Measurements from ENCODE around the gene MAGEB10.
"Not testable (repeated sequence)": the region's sequence is repeated elsewhere in the genome, so short reads cannot be mapped to it uniquely, and the experiment has no call there.

The MAGEB10 gene, protein sequence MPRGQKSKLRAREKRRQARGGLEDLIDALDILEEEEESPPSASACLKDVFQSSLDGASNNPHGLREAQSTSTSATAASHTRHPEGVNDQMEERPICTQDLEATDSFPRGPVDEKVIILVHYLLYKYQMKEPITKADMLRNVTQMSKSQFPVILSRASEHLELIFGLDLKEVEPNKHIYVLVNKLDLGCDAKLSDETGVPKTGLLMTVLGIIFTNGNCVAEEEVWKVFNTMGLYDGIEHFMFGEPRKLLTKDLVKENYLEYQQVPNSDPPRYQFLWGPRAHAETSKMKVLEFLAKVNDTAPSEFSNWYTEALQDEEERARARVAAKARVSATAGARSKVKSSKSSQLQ

DNA sequence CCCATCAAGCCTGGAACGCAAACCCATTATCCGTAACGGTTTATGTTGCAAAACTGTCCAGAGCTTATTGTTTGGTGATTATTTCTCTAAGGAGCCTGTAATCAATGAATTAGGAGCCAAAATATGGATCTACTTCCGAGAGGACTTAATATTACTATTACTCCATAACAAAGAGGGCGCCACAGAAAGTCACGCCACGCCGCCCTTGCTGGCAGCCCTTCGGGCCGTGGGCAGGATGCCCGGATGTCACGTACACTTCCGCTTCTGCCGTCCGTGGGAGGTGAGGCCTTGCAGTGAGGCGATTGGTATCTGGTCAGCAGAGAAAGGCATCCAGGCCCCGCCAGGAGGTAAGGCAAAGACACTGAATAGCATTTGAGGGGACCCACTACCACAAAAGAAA is at the start of gene MAGEB10:
TSS of gene MAGEB10 (plus strand) at position 301 of the 400 bp plus-strand sequence. CDS start 13,317 bp downstream, outside the sequence.
- DNase-seq: no peak

DNA sequence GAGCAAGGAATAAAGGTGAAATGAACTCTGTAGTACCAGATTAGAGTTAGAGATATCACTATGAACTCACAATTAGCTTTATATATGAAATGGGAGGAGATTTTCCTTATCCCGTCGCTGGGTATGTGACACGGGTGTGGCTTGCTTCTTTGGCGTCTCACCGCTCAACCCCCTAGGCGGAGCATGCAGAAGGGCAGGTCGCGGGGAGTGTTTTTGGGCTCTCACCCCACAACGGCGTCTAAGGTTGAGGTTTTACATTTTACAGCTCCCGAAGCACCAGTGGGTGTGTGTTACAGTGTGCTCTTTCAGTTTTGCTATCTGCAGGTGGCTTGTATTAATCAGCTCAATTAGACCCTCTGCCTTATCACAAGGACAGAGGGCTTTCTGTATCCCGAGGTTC is 42.1 kb upstream of the MAGEB10 start:
- no peak for DNase-seq

DNA sequence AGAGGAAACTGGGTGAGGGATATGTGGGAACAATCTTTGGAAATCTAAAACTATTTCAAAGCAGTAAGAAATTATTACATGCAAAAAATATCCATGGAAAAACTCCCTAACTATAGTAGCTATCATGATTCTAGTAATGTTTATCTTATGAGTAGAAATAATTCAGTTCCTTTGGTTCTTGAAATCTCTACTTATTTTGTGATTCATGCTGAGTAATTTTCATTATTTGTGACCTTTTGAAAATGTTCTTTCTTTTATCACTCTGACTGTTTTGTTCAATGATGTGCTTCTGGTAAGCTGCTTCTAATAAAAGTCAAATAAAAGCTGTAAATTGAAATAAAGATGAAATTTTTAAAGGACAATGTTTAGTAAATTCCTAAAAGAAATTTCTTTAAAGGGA is 40.4 kb upstream of the MAGEB10 start:
- DNase-seq: no peak

DNA sequence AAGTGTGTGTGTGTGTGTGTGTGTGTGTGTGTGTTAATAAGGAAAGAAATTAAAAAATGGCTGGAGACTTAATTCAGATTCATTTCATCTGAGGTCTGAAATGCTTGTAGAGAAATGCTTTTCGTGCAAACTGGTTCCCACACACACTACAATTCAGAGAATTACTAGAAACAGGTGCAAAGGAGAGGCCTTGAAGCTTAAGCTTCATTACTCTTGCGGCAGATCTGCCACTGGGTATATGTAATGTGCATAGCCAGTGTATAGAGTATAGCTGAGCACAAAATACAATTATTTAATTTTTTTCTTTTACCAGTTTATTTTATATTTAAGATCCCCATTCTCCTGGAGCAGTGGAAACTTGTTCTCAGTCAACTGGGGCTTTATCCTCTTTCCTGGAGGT is 31.8 kb upstream of the MAGEB10 start:
- no peak for DNase-seq

DNA sequence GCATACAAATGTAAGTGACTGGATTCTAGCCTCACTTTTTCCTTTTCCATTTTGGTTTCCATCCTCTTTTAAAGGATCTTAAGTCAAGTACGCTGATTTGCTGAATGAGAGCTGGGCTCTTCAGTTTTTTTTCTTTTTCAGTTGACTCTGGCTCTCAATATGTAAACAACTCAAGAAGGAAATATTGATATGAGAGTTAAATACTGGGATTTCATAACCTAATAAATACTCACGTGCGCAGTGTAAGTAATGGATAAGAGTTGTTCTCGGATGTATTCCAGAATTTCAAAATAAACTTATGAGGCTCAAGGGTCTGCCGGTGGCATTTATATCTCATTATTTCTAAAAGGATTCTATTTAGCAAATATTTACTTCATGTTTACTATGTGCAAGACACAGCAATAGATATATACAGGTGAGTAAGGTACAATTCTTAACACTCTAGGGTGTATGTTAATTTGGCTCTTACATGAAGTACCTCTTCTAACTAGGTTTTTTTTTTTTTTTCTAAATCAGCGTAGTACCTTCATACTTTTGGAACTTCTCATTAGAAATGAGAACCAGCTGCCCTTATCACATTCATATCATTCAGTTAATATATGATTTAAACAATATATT is 11.0 kb upstream of the MAGEB10 start:
- no peak for DNase-seq

DNA sequence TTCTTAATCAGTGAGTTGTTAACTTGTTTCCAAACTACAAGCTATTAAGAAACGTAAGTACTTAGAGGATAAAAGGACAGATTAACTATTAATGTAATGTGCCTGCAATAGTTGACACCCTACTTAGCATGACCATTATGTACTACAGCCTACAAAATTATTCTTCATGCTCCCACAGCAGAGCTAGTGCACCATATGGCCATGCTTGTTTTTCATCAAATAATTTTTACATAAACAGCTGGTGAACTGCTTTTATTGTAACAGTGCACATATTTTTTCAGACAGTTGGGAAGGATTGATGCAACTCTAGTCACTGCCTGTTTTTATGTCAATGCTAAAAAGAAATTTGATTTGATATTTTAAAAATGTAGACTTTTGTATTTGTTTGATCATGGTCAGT is 10.2 kb upstream of the MAGEB10 start:
- DNase-seq: no peak

DNA sequence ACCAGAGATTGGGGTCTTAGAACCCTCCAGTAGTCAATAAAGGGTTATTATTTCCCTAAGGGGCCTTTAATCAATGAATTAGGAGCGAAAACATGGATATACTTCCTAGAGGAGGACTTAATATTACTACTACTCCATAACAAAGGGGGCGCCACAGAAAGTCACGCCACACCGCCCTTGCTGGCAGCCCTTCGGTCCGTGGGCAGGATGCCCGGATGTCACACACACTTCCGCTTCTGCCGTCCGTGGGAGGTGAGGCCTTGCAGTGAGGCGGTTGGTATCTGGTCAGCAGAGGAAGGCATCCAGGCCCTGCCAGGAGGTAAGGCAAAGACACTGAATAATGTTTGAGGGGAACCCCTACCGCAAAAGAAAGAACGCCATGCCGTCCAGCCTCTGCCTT is 436 bp downstream of the MAGEB10 start:
- no peak for DNase-seq

DNA sequence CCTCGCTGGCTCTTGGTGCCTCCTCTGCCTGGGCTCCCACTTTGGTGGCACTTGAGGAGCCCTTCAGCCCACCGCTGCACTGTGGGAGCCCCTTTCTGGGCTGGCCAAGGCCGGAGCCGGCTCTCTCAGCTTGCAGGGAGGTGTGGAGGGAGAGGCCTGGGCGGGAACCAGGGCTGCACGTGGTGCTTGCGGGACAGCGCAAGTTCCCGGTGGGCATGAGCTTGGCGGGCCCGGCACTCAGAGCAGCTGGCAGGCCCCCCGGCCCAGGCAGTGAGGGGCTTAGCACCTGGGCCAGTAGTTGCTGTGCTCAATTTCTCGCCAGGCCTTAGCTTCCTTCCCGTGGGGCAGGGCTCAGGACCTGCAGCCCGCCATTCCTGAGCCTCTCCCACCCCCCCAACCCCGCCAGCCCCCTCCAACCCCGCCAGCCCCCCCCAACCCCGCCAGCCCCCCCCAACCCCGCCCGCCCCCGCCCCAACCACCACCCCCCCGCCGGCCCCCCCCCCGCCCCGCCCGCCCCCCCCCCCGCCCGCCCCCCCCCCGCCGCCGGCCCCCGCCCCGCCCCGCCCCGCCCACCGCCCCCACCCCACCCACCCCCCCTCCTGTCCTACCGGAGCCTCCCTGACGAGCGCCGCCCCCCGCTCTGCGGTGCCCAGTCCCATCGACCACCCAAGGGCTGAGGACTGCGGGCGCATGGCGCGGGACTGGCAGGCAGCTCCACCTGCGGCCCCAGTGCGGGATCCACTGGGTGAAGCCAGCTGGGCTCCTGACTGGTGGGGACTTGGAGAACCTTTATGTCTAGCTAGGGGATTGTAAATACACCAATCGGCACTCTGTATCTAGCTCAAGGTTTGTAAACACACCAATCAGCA is 1.4 kb downstream of the MAGEB10 start:
- DNase-seq: not testable (repeated sequence)

DNA sequence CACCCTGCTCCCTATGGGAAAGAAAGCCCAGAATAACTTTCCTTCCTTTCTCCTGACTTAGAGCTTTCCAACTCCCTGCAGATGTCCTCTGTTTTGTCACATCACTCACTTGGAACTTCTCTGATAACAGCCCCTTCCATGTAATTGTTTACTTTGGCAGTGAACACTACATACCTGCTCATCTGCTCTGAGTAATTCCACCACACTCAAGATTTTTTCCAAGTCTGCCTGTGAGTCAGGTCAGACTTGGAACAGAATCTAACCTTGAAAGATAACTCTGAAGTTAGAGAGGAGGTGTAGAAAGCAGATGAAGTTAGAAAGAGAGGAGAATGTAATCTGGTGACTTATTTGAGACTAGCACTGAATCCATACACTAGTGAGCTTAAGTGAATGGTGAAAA is 7.4 kb downstream of the MAGEB10 start:
- DNase-seq: no peak

DNA sequence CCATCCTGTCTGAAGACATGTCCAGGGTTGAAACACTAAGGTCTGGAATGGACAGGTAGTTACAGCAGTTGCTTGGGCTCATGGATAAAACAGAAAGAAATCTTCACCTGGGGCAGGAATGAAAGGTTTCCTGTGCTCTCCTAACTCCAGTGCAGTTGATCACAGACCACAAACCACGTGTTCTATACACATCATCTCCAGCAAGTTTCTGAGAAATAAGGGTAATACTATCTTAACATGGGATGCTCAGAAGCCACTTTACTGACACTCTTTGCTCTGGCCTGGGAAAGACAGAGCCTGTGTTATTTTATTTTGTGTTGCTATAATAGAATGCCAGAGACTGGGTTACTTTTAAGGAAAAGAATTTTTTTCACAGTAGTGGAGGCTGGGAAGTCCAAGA is 16.0 kb downstream of the MAGEB10 start:
- DNase-seq: no peak

DNA sequence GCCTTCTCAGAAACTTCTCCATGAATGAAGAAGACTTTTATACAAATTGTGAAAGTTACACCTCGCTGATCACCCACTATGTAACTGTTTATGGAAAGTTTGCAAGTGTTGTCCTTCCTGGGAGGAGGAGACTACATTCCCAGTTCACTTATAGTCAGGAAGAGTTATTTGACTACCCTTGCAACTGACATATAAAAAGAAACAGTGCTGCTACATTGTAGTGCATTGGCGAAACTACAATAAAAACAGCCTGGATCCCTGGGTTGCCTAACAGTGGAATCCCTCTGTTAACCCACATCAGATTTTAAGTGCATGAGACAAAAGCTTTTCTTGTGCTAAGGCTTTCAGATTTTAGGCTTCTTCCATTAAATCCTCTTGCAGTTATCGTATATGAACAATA is 30.4 kb downstream of the MAGEB10 start:
- DNase-seq: no peak

DNA sequence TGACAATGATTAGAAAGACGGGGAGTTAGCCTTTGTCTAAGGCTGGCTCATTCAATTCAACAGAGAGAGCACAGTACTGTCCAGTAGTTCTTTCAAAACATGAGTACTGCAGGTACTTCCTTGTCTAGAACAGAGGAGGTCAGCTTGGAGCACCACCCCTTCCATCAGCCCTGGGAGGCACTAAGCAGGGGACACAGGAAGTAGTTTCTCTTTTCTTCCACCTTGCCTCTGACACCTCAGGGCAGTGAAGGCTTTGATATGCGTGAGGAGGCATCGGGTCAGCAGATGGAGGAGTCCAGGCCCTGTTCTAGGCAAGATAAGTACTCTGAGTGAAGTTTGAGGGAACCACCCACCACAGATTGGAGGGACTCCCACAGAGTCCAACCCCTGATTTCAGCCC is 33.1 kb downstream of the MAGEB10 start:
- no peak for DNase-seq

DNA sequence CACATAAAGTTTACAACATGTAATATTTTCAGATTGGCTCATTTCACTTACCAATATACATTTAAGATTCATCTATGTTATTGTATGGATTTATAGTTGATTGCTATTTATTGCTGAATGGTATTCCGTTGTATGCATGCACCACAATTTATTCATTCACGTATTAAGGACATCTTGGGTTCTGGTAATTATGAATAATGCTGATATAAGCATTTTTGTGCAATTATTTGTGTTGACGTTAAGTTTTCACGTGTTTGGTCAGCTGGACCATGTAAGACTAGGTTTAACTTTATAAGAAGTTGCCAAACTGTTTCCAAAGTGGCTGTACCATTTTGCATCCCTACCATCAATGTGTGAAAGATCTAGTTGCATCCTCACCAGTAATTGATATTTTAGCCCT is 35.1 kb downstream of the MAGEB10 start:
- DNase-seq: no peak

DNA sequence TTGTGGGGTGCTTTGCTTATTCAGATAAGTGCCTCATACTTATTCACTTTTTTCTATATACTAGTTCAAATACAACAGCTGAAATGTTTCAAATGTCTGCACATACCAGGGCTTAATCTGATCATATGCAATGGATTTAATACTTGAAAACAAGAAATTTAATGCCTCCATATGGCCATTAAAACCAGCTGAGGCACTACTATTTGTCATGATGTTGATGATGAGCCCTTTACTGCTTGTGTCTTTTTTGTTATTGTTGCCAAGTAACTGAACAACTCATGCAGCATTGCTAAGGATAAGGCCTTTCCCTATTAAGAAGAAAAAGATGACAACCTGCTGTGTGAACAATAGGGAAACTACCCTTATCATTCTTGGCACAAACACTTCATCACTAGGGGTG is 52.5 kb downstream of the MAGEB10 start:
- DNase-seq: no peak

DNA sequence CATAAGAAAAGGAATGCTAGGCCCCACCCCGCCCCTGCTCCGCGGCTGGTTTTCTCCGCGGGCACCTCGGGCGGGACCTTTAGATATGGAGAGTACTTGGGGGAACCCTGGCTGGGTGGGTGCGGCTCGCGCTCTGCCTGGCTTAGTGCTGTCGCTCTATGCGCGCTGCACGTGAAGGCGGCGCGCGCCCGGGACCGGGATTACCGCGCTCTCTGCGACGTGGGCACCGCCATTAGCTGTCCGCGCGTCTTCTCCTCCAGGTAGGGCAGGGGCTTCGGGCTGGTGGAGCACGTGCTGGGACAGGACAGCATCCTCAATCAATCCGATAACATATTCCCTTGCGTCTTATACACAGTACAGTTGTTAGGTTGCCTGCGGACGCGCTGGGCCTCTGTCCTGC is 56.0 kb downstream of the MAGEB10 start:
- DNase-seq: no peak
